Calu3 (cell line): Measurements from ENCODE around the gene MKI67. TPM values are rescaled to one million over a fixed set of nuclear protein-coding genes. Genes with fewer than 3 reads are reported as not detected.
"Not testable (repeated sequence)": the region's sequence is repeated elsewhere in the genome, so short reads cannot be mapped to it uniquely, and the experiment has no call there.

Experiments
- BruUV-seq: library from RNA; stranded (reverse); fragments of 400-500 nt; replicated peaks from 2 replicates; lab custom pipeline; 2021; lab: Mats Ljungman, UMichigan
- CTCF ChIA-PET: fragments of 300-600 bp; sonication (Branson Sonifier 250); formaldehyde crosslinking; loops from one replicate; lab custom pipeline; 2022; ENCODE audit warnings: antibody characterized with exemption; lab: Charles Lee
- DNase-seq: peaks from one replicate; pipeline ENCODE4 v3.0.0; 2022
- H3K27ac Mint-ChIP-seq: one replicate; pipeline ENCODE4 v1.8.0; 2022; ENCODE audit warnings: mixed read lengths; ENCODE audit not compliant: unreplicated experiment
- H3K27me3 Mint-ChIP-seq: one replicate; pipeline ENCODE4 v1.8.0; 2022; ENCODE audit warnings: mixed read lengths; ENCODE audit not compliant: unreplicated experiment
- H3K36me3 Mint-ChIP-seq: one replicate; pipeline ENCODE4 v1.8.0; 2022; ENCODE audit warnings: mild to moderate bottlenecking, moderate library complexity, mixed read lengths; ENCODE audit not compliant: insufficient read depth, unreplicated experiment
- H3K4me1 Mint-ChIP-seq: one replicate; pipeline ENCODE4 v1.8.0; 2022; ENCODE audit warnings: mild to moderate bottlenecking, low read depth, mixed read lengths; ENCODE audit not compliant: unreplicated experiment
- H3K4me3 Mint-ChIP-seq: one replicate; pipeline ENCODE4 v1.8.0; 2022; ENCODE audit warnings: mild to moderate bottlenecking, low read depth, moderate library complexity, mixed read lengths; ENCODE audit not compliant: unreplicated experiment
- H3K9me3 Mint-ChIP-seq: one replicate; pipeline ENCODE4 v1.8.0; 2022; ENCODE audit warnings: low read depth, mixed read lengths; ENCODE audit not compliant: unreplicated experiment
- CTCF ChIP-seq: fragments of 200-600 bp; IDR thresholded peaks from one replicate; pipeline ENCODE4 v1.8.0; 2022; ENCODE audit warnings: antibody characterized with exemption; ENCODE audit not compliant: unreplicated experiment
- intact Hi-C: fragments of 100-400 bp; cut with micrococcal nuclease; formaldehyde crosslinking; loops from one replicate; pipeline ENCODE4 v1.10.0; 2022; ENCODE audit not compliant: unreplicated experiment
- total RNA-seq: library from RNA; stranded (reverse); gene quantifications from 2 replicates; pipeline ENCODE4 v1.2.3, GENCODE V29; 2022

Gene MKI67
- total RNA-seq, 1 experiment from 2014 or later: 87.8 TPM

- CTCF ChIA-PET: no interaction called here
- DNase-seq: no peak
Observed at GRCh38 chr10:128095027-128095752, 31.0 kb downstream of the MKI67 start.

GRCh38 chr10:128094596-128094995 is 31.6 kb downstream of the MKI67 start:
- H3K4me1 Mint-ChIP-seq, DNase-seq, H3K4me3 Mint-ChIP-seq, BruUV-seq, H3K27ac Mint-ChIP-seq, intact Hi-C loops, CTCF ChIA-PET, H3K27me3 Mint-ChIP-seq, H3K9me3 Mint-ChIP-seq: not testable (repeated sequence)
- peaks cover 18% of the 10 kb centered on the region for H3K36me3 Mint-ChIP-seq

More at GRCh38 chr10:128095027-128095752, 31.0 kb downstream of the MKI67 start:
- no peaks in the 10 kb centered on the region for H3K4me1 Mint-ChIP-seq
- H3K27ac Mint-ChIP-seq: no peak overlapping the region
- H3K9me3 Mint-ChIP-seq: no peaks in the 10 kb centered on the region
- no peak overlapping the region for H3K4me3 Mint-ChIP-seq
- H3K36me3 Mint-ChIP-seq: peaks cover 22% of the 10 kb centered on the region
- H3K27me3 Mint-ChIP-seq: no peaks in the 10 kb centered on the region
- no peak for TF ChIP-seq CTCF
- intact Hi-C loops: no loop called here
- BruUV-seq: no TSS peak

DNA sequence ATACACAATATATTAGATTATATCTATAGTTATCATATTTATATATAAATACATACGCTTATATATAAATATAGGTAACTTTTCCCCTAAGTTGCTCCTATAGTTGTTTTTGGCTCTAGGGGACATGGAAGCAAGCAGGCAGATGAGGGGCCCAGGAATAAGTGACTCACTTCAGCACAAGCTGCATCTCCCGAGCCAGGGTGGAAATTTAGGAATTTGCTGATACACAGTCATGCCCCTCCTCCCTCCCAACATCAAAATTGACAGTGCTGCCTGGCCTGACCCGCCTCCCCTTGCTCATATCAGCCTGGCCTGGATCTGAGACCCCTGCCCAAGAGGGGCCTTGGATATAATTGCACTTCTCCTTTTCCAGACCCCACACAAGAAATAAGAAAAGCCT is 33.8 kb downstream of the MKI67 start:
- no peak for TF ChIP-seq CTCF
- Mint-ChIP-seq H3K9me3 (no peaks in the 10 kb centered on the region), H3K27me3 (no peaks in the 10 kb centered on the region), H3K27ac (no peak overlapping the region), H3K36me3 (peaks cover 11% of the 10 kb centered on the region), H3K4me3 (no peak overlapping the region), H3K4me1 (no peaks in the 10 kb centered on the region)
- no peak for DNase-seq
- CTCF ChIA-PET: interaction anchor here (0.6 kb wide), 1 partner anchor 38 kb away, joined by 4 read pairs; no protein-coding TSS in a partner anchor
- no TSS peak for BruUV-seq
- intact Hi-C loops: no loop called here

DNA sequence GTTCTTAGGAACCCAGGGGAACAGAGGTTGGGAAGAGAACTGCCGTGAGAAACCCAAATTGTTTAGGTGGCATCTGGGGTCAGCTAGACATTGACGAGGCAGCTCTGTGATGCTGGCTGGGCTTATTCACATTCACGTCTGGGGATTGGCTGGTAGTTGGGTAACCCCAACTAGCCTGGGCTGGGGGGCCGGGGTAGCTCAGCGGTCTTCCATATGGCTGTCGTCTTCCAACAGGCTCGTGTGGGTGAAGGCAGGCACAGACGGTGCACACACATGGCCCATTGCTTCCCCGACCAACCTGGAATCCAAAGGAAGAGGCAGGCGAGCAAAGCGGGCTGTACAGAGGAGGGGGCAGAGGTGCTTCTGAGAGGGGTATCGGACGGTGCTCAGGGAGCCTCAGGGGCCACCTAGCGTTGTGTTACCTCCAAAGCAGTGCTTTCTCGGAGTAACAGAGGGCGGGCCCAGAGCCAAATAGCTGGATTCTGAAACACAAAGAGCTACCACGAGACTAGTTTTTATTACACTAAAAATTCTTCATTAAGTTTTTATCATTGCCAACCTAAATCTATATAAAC is 34.5 kb downstream of the MKI67 start:
- Mint-ChIP-seq H3K4me1 (no peaks in the 10 kb centered on the region), H3K9me3 (no peaks in the 10 kb centered on the region), H3K4me3 (no peak overlapping the region), H3K27me3 (no peaks in the 10 kb centered on the region), H3K27ac (no peak overlapping the region), H3K36me3 (peaks cover 8% of the 10 kb centered on the region)
- no peak for TF ChIP-seq CTCF
- intact Hi-C loops: no loop called here
- CTCF ChIA-PET: interaction anchor here (0.6 kb wide), 1 partner anchor 39 kb away, joined by 4 read pairs; no protein-coding TSS in a partner anchor
- BruUV-seq: no TSS peak
- no peak for DNase-seq
